Left ventricle myocardium inferior (tissue), 1 donor: Measurements from ENCODE around the gene THOC5. TPM values are rescaled to one million over a fixed set of nuclear protein-coding genes. Genes with fewer than 3 reads are reported as not detected.

Experiments used
- DNase-seq: peaks from one replicate; pipeline ENCODE4 v3.0.0-alpha.2; 2020
- H3K27ac ChIP-seq: fragments of 200-600 bp; replicated peaks from 2 replicates; pipeline ENCODE4 v1.8.0; 2021
- H3K27me3 ChIP-seq: fragments of 200-600 bp; 2 replicates; pipeline ENCODE4 v1.8.0; 2021; ENCODE audit warnings: low read depth
- H3K36me3 ChIP-seq: fragments of 200-600 bp; 2 replicates; pipeline ENCODE4 v1.8.0; 2021
- H3K4me1 ChIP-seq: fragments of 200-600 bp; 2 replicates; pipeline ENCODE4 v1.8.0; 2021
- H3K4me3 ChIP-seq: fragments of 200-600 bp; 2 replicates; pipeline ENCODE4 v1.8.0; 2021; ENCODE audit warnings: mild to moderate bottlenecking, moderate library complexity
- H3K9me3 ChIP-seq: fragments of 200-600 bp; replicated peaks from 2 replicates; pipeline ENCODE4 v1.8.0; 2021
- CTCF ChIP-seq: fragments of 200-600 bp; IDR thresholded peaks from 2 replicates; pipeline ENCODE4 v1.8.0; 2021; ENCODE audit warnings: antibody characterized with exemption, mild to moderate bottlenecking, borderline replicate concordance
- intact Hi-C: fragments of 100-400 bp; cut with micrococcal nuclease; formaldehyde crosslinking; loops from one replicate; pipeline ENCODE4 v1.11.0; 2022
- total RNA-seq: library from RNA; stranded (reverse); fragmentation: NEBNext Ultra II Directional; extraction: Animal tissue kit (Norgen Biotek cat#: 25700); gene quantifications from one replicate; pipeline ENCODE4 v1.2.1, GENCODE V29; 2021
- donor health status: DM: no; HTN: yes; CAD: no; lungs with severe emphysema.

THOC5 gene
- total RNA-seq, 1 donor from 2014 or later: 39.3 TPM

- TF ChIP-seq CTCF: peak; percentile 17
- intact Hi-C loops: no loop called here
- Histone ChIP-seq H3K4me3 (peak overlapping the region; percentile 48), H3K27ac (no peak overlapping the region), H3K9me3 (no peaks in the 10 kb centered on the region), H3K36me3 (no peaks in the 10 kb centered on the region), H3K4me1 (peaks cover 19% of the 10 kb centered on the region), H3K27me3 (peaks cover 78% of the 10 kb centered on the region)
- peak; percentile 16 for DNase-seq
These were observed 72.9 kb downstream of the THOC5 start for GRCh38 chr22:29480512-29481264.

GRCh38 chr22:29480262-29480511, 73.4 kb downstream of the THOC5 start:
- Histone ChIP-seq H3K9me3 (no peaks in the 10 kb centered on the region), H3K4me3 (peak overlapping the region; percentile 48), H3K27me3 (peaks cover 83% of the 10 kb centered on the region), H3K36me3 (no peaks in the 10 kb centered on the region), H3K4me1 (peaks cover 19% of the 10 kb centered on the region), H3K27ac (no peak overlapping the region)
- intact Hi-C loops: no loop called here
- DNase-seq: no peak
- TF ChIP-seq CTCF: no peak

GRCh38 chr22:29479417-29480261, 73.9 kb downstream of the THOC5 start, which contains the start of gene NEFH:
Gene NEFH, plus strand, starts transcription at chr22:29480218. Its CDS starts 45 bp downstream, at chr22:29480263.
- no peak for TF ChIP-seq CTCF
- DNase-seq: no peak
- peak within 1 kb of the TSS; percentile 48 for H3K4me3 ChIP-seq
- no peaks in the 10 kb centered on the region for H3K36me3 ChIP-seq
- no peaks in the 10 kb centered on the region for H3K9me3 ChIP-seq
- H3K4me1 ChIP-seq: peaks cover 19% of the 10 kb centered on the region
- intact Hi-C loops: no loop called here
- no peak within 1 kb of the TSS for H3K27ac ChIP-seq
- H3K27me3 ChIP-seq: peaks cover 89% of the 10 kb centered on the region

GRCh38 chr22:29478326-29479276, 75.0 kb downstream of the THOC5 start:
- Histone ChIP-seq H3K27ac (no peak overlapping the region), H3K36me3 (no peaks in the 10 kb centered on the region), H3K9me3 (no peaks in the 10 kb centered on the region), H3K4me1 (peaks cover 19% of the 10 kb centered on the region), H3K27me3 (peaks cover 99% of the 10 kb centered on the region), H3K4me3 (no peak overlapping the region)
- no peak for TF ChIP-seq CTCF
- DNase-seq: no peak
- intact Hi-C loops: no loop called here

GRCh38 chr22:29477723-29478318, 75.7 kb downstream of the THOC5 start:
- H3K4me1 ChIP-seq: peaks cover 19% of the 10 kb centered on the region
- no peak for DNase-seq
- H3K27me3 ChIP-seq: peaks cover 100% of the 10 kb centered on the region
- intact Hi-C loops: no loop called here
- no peak for TF ChIP-seq CTCF
- no peak overlapping the region for H3K4me3 ChIP-seq
- no peaks in the 10 kb centered on the region for H3K36me3 ChIP-seq
- H3K9me3 ChIP-seq: no peaks in the 10 kb centered on the region
- no peak overlapping the region for H3K27ac ChIP-seq
